ENCODE measurements around the gene PAQR5.

PAQR5 gene

GRCh38 chr15:69408841-69409240 lies 110.1 kb downstream of the PAQR5 start:
- no peak overlapping the region for H2AFZ ChIP-seq (ENCODE audit: low read depth, low read length, severe bottlenecking)
- no peaks in the 10 kb centered on the region for H3F3A ChIP-seq (ENCODE audit: insufficient read depth)
- H3K79me2 ChIP-seq (ENCODE audit: insufficient read depth, low read length): no peaks in the 10 kb centered on the region
- H4K20me1 ChIP-seq (ENCODE audit: low read depth, low read length): no peaks in the 10 kb centered on the region
- H3K4me2 ChIP-seq (ENCODE audit: low read depth, low read length, poor library complexity, severe bottlenecking): no peak overlapping the region
- H3K27ac ChIP-seq (ENCODE audit: low read depth, low read length): no peak overlapping the region
- H3K9me3 ChIP-seq (ENCODE audit: insufficient read depth, low read length): no peaks in the 10 kb centered on the region
- H3K4me3 ChIP-seq (ENCODE audit: insufficient read depth, low read length, poor library complexity, severe bottlenecking): no peak overlapping the region
- TF ChIP-seq EZH2phosphoT487 (conservative IDR thresholded peaks at IDR 0.05; ENCODE audit: low read length) (no peak), CTCF (IDR thresholded peaks at IDR 0.05; ENCODE audit: insufficient read depth, low read length, poor library complexity, severe bottlenecking) (no peak)
- no peaks in the 10 kb centered on the region for H3K27me3 ChIP-seq (ENCODE audit: low read length)
- no peaks in the 10 kb centered on the region for H3K9me2 ChIP-seq (replicated peaks; ENCODE audit: insufficient read depth, low read length)
- no peaks in the 10 kb centered on the region for H3K36me3 ChIP-seq (ENCODE audit: low read length)
- no peak overlapping the region for H3K9ac ChIP-seq (ENCODE audit: low read length)

GRCh38 chr15:69410248-69410874 lies 111.6 kb downstream of the PAQR5 start:
- no peak overlapping the region for H2AFZ ChIP-seq (ENCODE audit: low read depth, low read length, severe bottlenecking)

GRCh38 chr15:69412274-69412673 lies 113.6 kb downstream of the PAQR5 start:
- no peak overlapping the region for H3K27ac ChIP-seq (ENCODE audit: low read depth, low read length)

More at GRCh38 chr15:69410248-69410874, 111.6 kb downstream of the PAQR5 start:
- Histone ChIP-seq H3K79me2 (ENCODE audit: insufficient read depth, low read length) (peaks cover 12% of the 10 kb centered on the region), H3K27me3 (ENCODE audit: low read length) (no peaks in the 10 kb centered on the region), H4K20me1 (ENCODE audit: low read depth, low read length) (peaks cover 2% of the 10 kb centered on the region), H3K4me3 (ENCODE audit: insufficient read depth, low read length, poor library complexity, severe bottlenecking) (no peak overlapping the region), H3K4me2 (ENCODE audit: low read depth, low read length, poor library complexity, severe bottlenecking) (no peak overlapping the region), H3K27ac (ENCODE audit: low read depth, low read length) (no peak overlapping the region), H3K9me3 (ENCODE audit: insufficient read depth, low read length) (no peaks in the 10 kb centered on the region), H3K9ac (ENCODE audit: low read length) (no peak overlapping the region), H3F3A (ENCODE audit: insufficient read depth) (no peaks in the 10 kb centered on the region), H3K36me3 (ENCODE audit: low read length) (no peaks in the 10 kb centered on the region), H3K9me2 (replicated peaks; ENCODE audit: insufficient read depth, low read length) (no peaks in the 10 kb centered on the region)
- TF ChIP-seq CTCF (IDR thresholded peaks at IDR 0.05; ENCODE audit: insufficient read depth, low read length, poor library complexity, severe bottlenecking) (no peak), EZH2phosphoT487 (conservative IDR thresholded peaks at IDR 0.05; ENCODE audit: low read length) (no peak)

More at GRCh38 chr15:69412274-69412673, 113.6 kb downstream of the PAQR5 start:
- TF ChIP-seq CTCF (IDR thresholded peaks at IDR 0.05; ENCODE audit: insufficient read depth, low read length, poor library complexity, severe bottlenecking) (no peak), EZH2phosphoT487 (conservative IDR thresholded peaks at IDR 0.05; ENCODE audit: low read length) (no peak)
- Histone ChIP-seq H4K20me1 (ENCODE audit: low read depth, low read length) (peaks cover 12% of the 10 kb centered on the region), H3F3A (ENCODE audit: insufficient read depth) (no peaks in the 10 kb centered on the region; the same call in 1 of the 2 replicates), H3K9ac (ENCODE audit: low read length) (no peak overlapping the region), H3K9me3 (ENCODE audit: insufficient read depth, low read length) (no peaks in the 10 kb centered on the region), H3K4me3 (ENCODE audit: insufficient read depth, low read length, poor library complexity, severe bottlenecking) (no peak overlapping the region), H3K79me2 (ENCODE audit: insufficient read depth, low read length) (peaks cover 28% of the 10 kb centered on the region), H3K27me3 (ENCODE audit: low read length) (no peaks in the 10 kb centered on the region), H3K4me2 (ENCODE audit: low read depth, low read length, poor library complexity, severe bottlenecking) (no peak overlapping the region), H3K36me3 (ENCODE audit: low read length) (peaks cover 4% of the 10 kb centered on the region; the same call in 1 of the 2 replicates), H2AFZ (ENCODE audit: low read depth, low read length, severe bottlenecking) (no peak overlapping the region), H3K9me2 (replicated peaks; ENCODE audit: insufficient read depth, low read length) (no peaks in the 10 kb centered on the region)
